NAMALWA (cell line): Measurements from ENCODE around the gene PLD5.
"Not testable (repeated sequence)": the region's sequence is repeated elsewhere in the genome, so short reads cannot be mapped to it uniquely, and the experiment has no call there.

ENCODE experiments used
- DNase-seq: peaks from one replicate; pipeline ENCODE4 v3.0.0-alpha.2; 2015; ENCODE audit warnings: low spot score

The PLD5 gene

GRCh38 chr1:242058181-242058580 is 466.3 kb downstream of the PLD5 start:
- not testable (repeated sequence) for DNase-seq

GRCh38 chr1:242057745-242058115 is 466.8 kb downstream of the PLD5 start:
- no peak for DNase-seq

GRCh38 chr1:242056988-242057744 is 467.3 kb downstream of the PLD5 start:
- no peak for DNase-seq

GRCh38 chr1:242055749-242056320 is 468.7 kb downstream of the PLD5 start:
- DNase-seq, result no peak

- no peak for DNase-seq
These were observed 481.3 kb downstream of the PLD5 start for GRCh38 chr1:242043165-242043564.

- no peak for DNase-seq
These were observed 490.1 kb downstream of the PLD5 start for GRCh38 chr1:242034392-242034791.

- no peak for DNase-seq
These were observed 491.1 kb downstream of the PLD5 start for GRCh38 chr1:242033447-242033846.
